ENCODE data around the gene NLRC4.

The NLRC4 gene

DNA sequence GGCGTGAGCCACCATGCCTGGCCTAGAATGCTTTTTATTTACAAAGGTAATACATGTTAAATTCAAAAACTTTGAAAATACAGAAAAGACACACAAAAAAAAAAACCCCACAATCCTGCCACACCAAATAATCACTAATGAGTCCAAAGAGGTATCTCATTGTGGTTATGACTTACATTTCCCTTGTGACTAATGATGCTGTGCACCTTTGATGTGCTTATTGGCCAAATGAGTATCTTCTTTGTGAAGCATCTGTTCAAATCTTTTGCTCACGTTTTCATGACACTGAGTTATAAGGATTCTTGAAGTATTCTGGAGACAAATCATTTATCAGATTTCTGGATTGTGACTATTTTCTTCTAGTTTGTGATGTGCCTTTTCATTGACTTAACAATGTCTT lies 6.4 kb upstream of the NLRC4 start:
- Mint-ChIP-seq H3K4me1 (no peaks in the 10 kb centered on the region), H3K9me3 (no peaks in the 10 kb centered on the region), H3K4me3 (no peak overlapping the region), H3K27ac (no peak overlapping the region), H3K27me3 (peaks cover 0 to 7% of the 10 kb centered on the region in 2 donors), H3K36me3 (no peaks in the 10 kb centered on the region)
- no peak for DNase-seq
- no peak for ATAC-seq (replicated peaks)

DNA sequence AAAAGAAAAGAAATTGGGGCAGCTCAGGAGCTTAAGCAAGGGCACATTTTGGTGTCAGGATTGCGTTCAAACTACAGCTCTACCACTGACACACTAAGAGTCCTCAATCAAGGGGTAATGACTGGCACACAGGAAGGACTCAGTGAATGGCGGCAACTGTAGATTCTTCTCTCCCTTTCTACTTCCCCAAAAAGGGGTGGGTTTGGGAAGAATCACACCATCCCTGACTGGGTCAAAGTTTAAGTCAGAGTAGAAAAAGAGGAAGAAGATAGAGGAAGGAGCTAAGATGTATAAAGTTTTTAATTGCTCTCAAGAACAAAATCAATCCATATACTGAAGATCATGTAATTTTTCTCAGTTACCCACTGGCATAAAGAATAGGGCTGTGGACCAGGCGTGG lies 2.6 kb downstream of the NLRC4 start:
- no peak for DNase-seq
- peak overlapping the region; percentile 63 for H3K27ac Mint-ChIP-seq
- peaks cover 16 to 35% of the 10 kb centered on the region in 2 donors for H3K4me1 Mint-ChIP-seq
- H3K36me3 Mint-ChIP-seq, result peaks cover 0 to 5% of the 10 kb centered on the region in 2 donors
- H3K27me3 Mint-ChIP-seq, result no peaks in the 10 kb centered on the region
- H3K4me3 Mint-ChIP-seq, result peak overlapping the region in 1 of 2 donors; percentile 52
- peak; percentile 20 to 36 for ATAC-seq (replicated peaks)
- no peaks in the 10 kb centered on the region for H3K9me3 Mint-ChIP-seq

DNA sequence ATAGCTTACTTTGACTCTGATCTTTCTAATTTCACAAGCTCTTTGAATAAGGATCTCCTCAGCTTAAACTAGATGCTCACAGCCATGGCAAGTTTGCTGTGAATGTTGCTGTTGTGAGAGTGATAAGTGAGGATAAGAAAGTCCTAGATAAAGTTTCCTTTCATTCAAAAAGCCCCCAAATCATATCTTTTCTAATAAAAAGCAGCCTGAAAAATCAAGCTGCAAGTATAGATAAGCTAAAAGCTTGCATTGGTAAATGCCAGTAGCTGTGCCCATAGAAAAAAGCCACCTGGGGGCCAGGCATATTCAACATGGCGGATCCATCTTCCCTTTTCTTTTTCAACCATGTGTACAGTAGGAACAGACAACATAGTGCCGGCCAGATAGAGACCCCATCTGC lies 4.3 kb downstream of the NLRC4 start:
- Mint-ChIP-seq H3K4me3 (no peak overlapping the region), H3K4me1 (peaks cover 16 to 34% of the 10 kb centered on the region in 2 donors), H3K36me3 (peaks cover 0 to 5% of the 10 kb centered on the region in 2 donors), H3K9me3 (no peaks in the 10 kb centered on the region), H3K27ac (no peak overlapping the region), H3K27me3 (no peaks in the 10 kb centered on the region)
- ATAC-seq (replicated peaks) (no peak), DNase-seq (no peak)

- H3K4me3 Mint-ChIP-seq, result no peak overlapping the region
- DNase-seq (no peak), ATAC-seq (replicated peaks) (no peak)
- peaks cover 0 to 5% of the 10 kb centered on the region in 2 donors for H3K36me3 Mint-ChIP-seq
- H3K4me1 Mint-ChIP-seq, result peaks cover 9 to 13% of the 10 kb centered on the region in 2 donors
- H3K27ac Mint-ChIP-seq, result no peak overlapping the region
- H3K27me3 Mint-ChIP-seq, result no peaks in the 10 kb centered on the region
- H3K9me3 Mint-ChIP-seq, result no peaks in the 10 kb centered on the region
Measured at GRCh38 chr2:32258242-32258641, 6.4 kb downstream of the NLRC4 start.

DNA sequence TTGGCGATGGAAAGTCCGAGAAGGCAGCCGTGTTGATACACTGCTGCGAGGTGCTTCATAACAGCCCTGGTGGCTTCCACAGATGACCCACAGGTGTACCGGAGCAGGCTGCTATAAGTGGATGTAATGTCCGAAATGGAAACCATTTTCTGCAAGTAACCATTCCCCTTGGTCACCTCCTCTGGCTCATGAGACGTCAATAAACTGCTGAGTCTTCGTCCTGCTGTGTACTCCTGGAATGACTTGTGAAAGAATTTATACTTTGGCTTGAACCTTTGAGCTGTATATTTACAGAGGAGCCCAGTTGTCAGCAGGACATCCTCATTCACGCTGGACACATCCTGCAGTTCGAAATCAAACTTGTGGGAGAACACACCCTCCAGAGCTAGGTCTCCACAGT lies 14.4 kb downstream of the NLRC4 start:
- Mint-ChIP-seq H3K27ac (no peak overlapping the region), H3K36me3 (peaks cover 0 to 2% of the 10 kb centered on the region in 2 donors), H3K4me3 (no peak overlapping the region), H3K27me3 (no peaks in the 10 kb centered on the region), H3K4me1 (no peaks in the 10 kb centered on the region), H3K9me3 (no peaks in the 10 kb centered on the region)
- ATAC-seq (replicated peaks) (no peak), DNase-seq (no peak)

DNA sequence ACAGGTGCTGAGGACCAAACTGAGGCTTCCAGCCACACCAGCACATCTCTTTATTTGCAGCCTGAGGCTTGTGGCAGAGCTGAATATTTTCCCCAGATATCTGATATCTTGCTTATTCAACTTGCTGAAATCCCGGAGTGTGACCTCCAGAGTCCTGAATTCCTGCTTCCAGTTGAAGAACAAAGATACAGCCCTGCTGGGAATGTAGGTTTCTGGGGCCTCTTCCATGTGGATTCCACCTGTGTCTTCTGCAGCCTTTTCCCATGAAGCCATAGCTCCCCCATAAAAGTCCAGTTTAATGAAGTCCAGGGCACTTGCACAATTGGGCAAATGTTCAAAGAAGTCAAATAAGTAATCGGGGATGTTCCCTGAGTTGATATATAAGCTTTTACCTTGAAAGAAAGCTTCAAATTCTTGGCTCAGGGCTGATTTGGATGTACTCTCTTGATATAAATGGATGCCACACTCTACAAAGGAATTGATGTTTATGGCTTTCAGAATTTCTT lies 14.9 kb downstream of the NLRC4 start:
- no peak for DNase-seq
- no peaks in the 10 kb centered on the region for H3K4me1 Mint-ChIP-seq
- ATAC-seq (replicated peaks), result no peak
- H3K27me3 Mint-ChIP-seq, result no peaks in the 10 kb centered on the region
- no peak overlapping the region for H3K4me3 Mint-ChIP-seq
- H3K36me3 Mint-ChIP-seq, result peaks cover 0 to 2% of the 10 kb centered on the region in 2 donors
- no peak overlapping the region for H3K27ac Mint-ChIP-seq
- no peaks in the 10 kb centered on the region for H3K9me3 Mint-ChIP-seq

DNA sequence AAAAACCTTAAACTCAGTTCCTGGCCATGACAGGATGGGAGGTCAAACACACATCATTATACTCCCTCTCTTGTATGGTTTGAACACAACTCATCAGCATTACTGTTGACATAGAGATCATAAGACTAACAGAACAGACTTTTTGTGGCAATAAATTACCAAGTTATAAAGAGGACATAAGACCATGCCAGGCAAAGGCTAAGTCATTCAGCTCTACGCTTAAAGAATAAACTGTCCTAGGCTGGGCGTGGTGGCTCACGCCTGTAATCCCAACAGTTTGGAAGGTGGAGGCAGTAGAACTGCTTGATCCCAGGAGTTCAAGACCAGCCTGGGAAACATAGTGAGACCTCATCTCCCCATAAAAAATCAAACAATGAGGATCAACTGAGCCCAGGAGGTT lies 16.4 kb downstream of the NLRC4 start:
- Mint-ChIP-seq H3K27ac (no peak overlapping the region), H3K9me3 (no peaks in the 10 kb centered on the region), H3K27me3 (no peaks in the 10 kb centered on the region), H3K4me1 (no peaks in the 10 kb centered on the region), H3K4me3 (no peak overlapping the region), H3K36me3 (peaks cover 0 to 2% of the 10 kb centered on the region in 2 donors)
- ATAC-seq (replicated peaks), result no peak
- no peak for DNase-seq

DNA sequence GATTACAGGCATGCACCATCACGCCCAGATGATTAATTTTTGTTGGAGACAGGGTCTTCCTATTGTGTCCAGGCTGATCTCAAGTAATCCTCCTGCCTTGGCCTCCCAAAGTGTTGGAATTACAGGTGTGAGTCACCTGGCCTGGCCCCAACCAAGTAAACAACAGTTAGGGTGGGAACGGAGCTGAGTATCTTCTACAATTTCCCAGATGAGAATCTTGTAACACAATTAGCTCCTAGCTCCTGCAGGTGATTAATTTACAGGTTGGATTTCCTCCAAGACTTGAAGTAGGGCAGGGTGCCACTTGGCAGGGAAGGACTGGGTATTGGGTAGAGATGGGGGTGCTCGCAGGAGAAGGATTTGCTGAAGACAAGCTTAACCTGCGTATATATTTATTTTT lies 17.8 kb downstream of the NLRC4 start:
- Mint-ChIP-seq H3K9me3 (no peaks in the 10 kb centered on the region), H3K36me3 (peaks cover 4% of the 10 kb centered on the region in 2 donors), H3K27ac (no peak overlapping the region), H3K4me1 (no peaks in the 10 kb centered on the region), H3K4me3 (no peak overlapping the region), H3K27me3 (peaks cover 0 to 6% of the 10 kb centered on the region in 2 donors)
- DNase-seq, result no peak
- no peak for ATAC-seq (replicated peaks)

DNA sequence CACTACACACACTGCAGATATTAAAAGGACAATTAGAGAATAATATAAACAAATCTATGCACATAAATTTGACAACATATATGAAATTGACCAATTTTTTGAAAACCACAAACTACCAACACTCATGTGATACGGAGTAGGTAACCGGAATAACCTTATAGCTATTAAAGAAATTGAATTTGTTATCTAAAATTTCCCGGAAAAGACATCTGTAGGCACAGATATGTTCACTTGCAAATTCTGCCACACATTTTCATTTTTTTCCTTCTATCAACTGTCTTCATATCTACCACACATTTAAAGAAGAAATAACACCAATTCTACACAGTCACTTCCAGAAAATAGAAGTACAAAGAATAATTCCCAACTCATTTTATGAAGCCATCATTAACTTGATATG lies 22.4 kb downstream of the NLRC4 start:
- no peak for DNase-seq
- no peak for ATAC-seq (replicated peaks)
- H3K4me3 Mint-ChIP-seq, result no peak overlapping the region
- peaks cover 14 to 22% of the 10 kb centered on the region in 2 donors for H3K36me3 Mint-ChIP-seq
- no peaks in the 10 kb centered on the region for H3K4me1 Mint-ChIP-seq
- H3K9me3 Mint-ChIP-seq, result peaks cover 0 to 2% of the 10 kb centered on the region in 2 donors
- peaks cover 0 to 6% of the 10 kb centered on the region in 2 donors for H3K27me3 Mint-ChIP-seq
- H3K27ac Mint-ChIP-seq, result no peak overlapping the region

GRCh38 chr2:32237996-32238395 lies 26.7 kb downstream of the NLRC4 start:
- H3K27ac Mint-ChIP-seq, result no peak overlapping the region
- H3K27me3 Mint-ChIP-seq, result peaks cover 0 to 5% of the 10 kb centered on the region in 2 donors
- no peak overlapping the region for H3K4me3 Mint-ChIP-seq
- no peak for DNase-seq
- H3K36me3 Mint-ChIP-seq, result peaks cover 28 to 35% of the 10 kb centered on the region in 2 donors
- no peaks in the 10 kb centered on the region for H3K4me1 Mint-ChIP-seq
- ATAC-seq (replicated peaks), result no peak
- H3K9me3 Mint-ChIP-seq, result peaks cover 4% of the 10 kb centered on the region in 2 donors

- H3K27ac Mint-ChIP-seq, result no peak overlapping the region
- peaks cover 4% of the 10 kb centered on the region in 2 donors for H3K9me3 Mint-ChIP-seq
- H3K4me3 Mint-ChIP-seq, result no peak overlapping the region
- ATAC-seq (replicated peaks), result no peak
- no peak for DNase-seq
- H3K36me3 Mint-ChIP-seq, result peaks cover 29 to 34% of the 10 kb centered on the region in 2 donors
- H3K27me3 Mint-ChIP-seq, result no peaks in the 10 kb centered on the region
- no peaks in the 10 kb centered on the region for H3K4me1 Mint-ChIP-seq
Measured at GRCh38 chr2:32237488-32237887, 27.2 kb downstream of the NLRC4 start.

DNA sequence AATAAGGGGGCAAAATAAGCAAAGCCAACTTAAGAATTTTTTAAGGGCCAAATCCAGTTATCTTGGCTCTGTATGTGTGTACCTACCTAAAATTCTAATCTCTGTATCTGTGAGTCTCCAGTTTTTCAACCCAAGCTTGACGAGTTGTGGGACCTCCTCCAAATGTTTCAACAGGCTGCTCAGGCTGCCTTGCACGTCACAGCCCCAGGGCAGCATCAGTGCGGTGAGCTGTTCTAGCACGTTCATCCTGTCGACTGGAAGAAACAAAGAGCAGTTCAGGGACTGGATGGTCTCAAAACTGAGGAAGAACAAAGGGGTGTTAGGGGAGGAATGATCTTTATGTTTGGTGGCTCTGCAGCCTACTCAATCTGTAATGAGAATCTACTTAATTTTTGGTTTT lies 29.4 kb downstream of the NLRC4 start:
- H3K4me3 Mint-ChIP-seq, result no peak overlapping the region
- ATAC-seq (replicated peaks) (no peak), DNase-seq (no peak)
- no peak overlapping the region for H3K27ac Mint-ChIP-seq
- peaks cover 33 to 41% of the 10 kb centered on the region in 2 donors for H3K36me3 Mint-ChIP-seq
- peaks cover 4% of the 10 kb centered on the region in 2 donors for H3K9me3 Mint-ChIP-seq
- H3K27me3 Mint-ChIP-seq, result no peaks in the 10 kb centered on the region
- H3K4me1 Mint-ChIP-seq, result no peaks in the 10 kb centered on the region

GRCh38 chr2:32231959-32232358 lies 32.7 kb downstream of the NLRC4 start:
- no peak for DNase-seq
- peaks cover 20 to 27% of the 10 kb centered on the region in 2 donors for H3K36me3 Mint-ChIP-seq
- H3K27me3 Mint-ChIP-seq, result no peaks in the 10 kb centered on the region
- ATAC-seq (replicated peaks), result no peak
- H3K27ac Mint-ChIP-seq, result no peak overlapping the region
- H3K4me1 Mint-ChIP-seq, result no peaks in the 10 kb centered on the region
- H3K4me3 Mint-ChIP-seq, result no peak overlapping the region
- peaks cover 2 to 4% of the 10 kb centered on the region in 2 donors for H3K9me3 Mint-ChIP-seq

- Mint-ChIP-seq H3K27me3 (no peaks in the 10 kb centered on the region), H3K4me1 (no peaks in the 10 kb centered on the region), H3K36me3 (peaks cover 21 to 24% of the 10 kb centered on the region in 2 donors), H3K27ac (no peak overlapping the region), H3K9me3 (no peaks in the 10 kb centered on the region), H3K4me3 (no peak overlapping the region)
- no peak for DNase-seq
- ATAC-seq (replicated peaks), result no peak
Measured at GRCh38 chr2:32229635-32230034, 35.1 kb downstream of the NLRC4 start.

DNA sequence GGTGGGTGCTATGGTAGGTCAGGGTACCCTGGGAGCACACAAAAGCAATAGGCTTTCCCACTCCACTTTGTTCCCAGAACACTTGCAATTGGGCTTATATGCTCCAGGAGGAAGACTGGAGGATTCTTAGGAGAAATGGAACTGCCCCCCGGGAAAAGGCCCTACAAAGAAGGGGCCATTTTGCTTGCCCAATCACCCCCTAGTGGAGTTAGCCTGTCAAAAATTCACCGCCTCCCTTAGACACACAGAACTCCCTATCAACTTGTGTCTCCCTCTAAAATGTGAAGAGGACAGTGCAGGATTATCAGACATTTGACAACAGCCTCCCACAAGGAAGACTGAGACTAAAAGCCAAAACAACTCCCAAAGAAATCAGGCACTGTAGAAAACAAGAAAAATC lies 36.5 kb downstream of the NLRC4 start:
- no peak for ATAC-seq (replicated peaks)
- Mint-ChIP-seq H3K4me1 (no peaks in the 10 kb centered on the region), H3K27me3 (no peaks in the 10 kb centered on the region), H3K4me3 (no peak overlapping the region), H3K36me3 (peaks cover 13 to 23% of the 10 kb centered on the region in 2 donors), H3K9me3 (no peaks in the 10 kb centered on the region), H3K27ac (no peak overlapping the region)
- no peak for DNase-seq

DNA sequence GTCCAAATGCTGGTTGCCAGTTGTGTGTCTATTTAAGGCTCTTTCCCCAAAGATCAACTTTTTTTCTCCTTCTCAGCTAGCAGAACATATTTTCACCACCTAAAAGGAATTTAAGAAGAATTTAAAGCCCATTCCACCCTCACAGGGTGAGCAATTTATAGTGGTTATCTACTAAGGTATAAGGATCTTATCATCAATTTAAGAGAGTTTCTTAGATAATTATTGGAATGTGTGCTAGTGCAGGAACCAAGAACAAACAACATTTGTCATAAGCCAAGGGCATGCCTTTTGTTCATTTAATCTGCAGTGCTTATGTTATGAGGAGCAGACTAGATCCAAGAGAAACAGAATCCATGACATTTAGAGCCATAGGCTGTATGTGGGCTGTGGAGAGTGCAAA lies 37.2 kb downstream of the NLRC4 start:
- Mint-ChIP-seq H3K36me3 (peaks cover 15 to 27% of the 10 kb centered on the region in 2 donors), H3K4me1 (peaks cover 0 to 4% of the 10 kb centered on the region in 2 donors), H3K9me3 (no peaks in the 10 kb centered on the region), H3K27me3 (no peaks in the 10 kb centered on the region), H3K27ac (no peak overlapping the region), H3K4me3 (no peak overlapping the region)
- ATAC-seq (replicated peaks), result no peak
- DNase-seq, result no peak
